ENCODE data around the gene PLAA.

The PLAA gene

DNA sequence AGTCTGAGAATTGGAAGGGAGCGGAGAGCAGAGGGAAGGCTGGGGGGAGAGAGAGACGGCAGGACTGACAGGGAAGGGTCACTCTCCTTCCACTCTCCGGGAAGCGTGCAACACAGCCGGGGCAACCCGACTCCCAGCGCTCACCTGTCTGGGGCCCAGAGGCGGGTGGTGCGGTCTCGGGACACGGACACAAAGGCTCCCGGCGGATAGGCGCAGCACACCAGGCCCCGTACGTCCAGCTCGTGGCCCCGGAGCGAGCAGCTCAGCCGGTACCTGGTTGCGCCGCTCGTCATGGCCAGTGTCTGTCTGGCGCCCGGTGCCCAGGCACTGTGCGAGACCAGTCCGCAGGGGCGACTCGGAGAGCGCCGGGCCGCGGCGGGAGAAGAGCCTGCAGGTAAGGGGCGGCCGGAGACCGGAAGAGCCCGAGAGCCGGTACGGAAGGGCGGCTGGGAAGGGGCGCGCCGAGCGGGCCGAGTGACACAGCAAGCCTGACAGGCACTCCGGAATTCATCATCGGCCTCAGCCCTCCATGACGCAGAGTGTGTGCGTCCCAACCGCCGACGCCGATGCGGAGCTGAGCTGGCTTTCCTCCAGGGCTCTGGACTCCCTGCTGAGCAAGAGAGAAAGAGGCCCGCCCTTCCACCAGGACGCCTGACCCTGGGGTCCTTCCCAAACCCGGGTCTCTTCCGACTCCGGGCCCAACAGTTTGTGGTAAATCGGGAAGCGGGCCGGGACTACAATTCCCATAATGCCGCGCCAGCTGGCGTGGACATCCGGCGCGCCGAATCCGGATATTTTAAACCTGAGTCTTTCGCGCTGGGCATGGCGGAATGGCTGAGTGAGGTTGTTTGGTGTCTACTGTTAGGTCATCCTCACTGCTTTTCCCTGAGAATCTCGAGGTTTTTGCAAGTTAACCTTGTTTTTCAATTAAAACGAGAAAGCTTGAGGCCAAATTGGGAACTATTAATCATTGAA is at the start of gene PLAA:
TSS of gene PLAA (minus strand) at position 490 of the 975 bp plus-strand sequence. CDS start at position 293, 197 bp downstream.
- TF ChIP-seq, protein P1, sequence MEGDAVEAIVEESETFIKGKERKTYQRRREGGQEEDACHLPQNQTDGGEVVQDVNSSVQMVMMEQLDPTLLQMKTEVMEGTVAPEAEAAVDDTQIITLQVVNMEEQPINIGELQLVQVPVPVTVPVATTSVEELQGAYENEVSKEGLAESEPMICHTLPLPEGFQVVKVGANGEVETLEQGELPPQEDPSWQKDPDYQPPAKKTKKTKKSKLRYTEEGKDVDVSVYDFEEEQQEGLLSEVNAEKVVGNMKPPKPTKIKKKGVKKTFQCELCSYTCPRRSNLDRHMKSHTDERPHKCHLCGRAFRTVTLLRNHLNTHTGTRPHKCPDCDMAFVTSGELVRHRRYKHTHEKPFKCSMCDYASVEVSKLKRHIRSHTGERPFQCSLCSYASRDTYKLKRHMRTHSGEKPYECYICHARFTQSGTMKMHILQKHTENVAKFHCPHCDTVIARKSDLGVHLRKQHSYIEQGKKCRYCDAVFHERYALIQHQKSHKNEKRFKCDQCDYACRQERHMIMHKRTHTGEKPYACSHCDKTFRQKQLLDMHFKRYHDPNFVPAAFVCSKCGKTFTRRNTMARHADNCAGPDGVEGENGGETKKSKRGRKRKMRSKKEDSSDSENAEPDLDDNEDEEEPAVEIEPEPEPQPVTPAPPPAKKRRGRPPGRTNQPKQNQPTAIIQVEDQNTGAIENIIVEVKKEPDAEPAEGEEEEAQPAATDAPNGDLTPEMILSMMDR (IDR thresholded peaks at IDR 0.05): no peak

DNA sequence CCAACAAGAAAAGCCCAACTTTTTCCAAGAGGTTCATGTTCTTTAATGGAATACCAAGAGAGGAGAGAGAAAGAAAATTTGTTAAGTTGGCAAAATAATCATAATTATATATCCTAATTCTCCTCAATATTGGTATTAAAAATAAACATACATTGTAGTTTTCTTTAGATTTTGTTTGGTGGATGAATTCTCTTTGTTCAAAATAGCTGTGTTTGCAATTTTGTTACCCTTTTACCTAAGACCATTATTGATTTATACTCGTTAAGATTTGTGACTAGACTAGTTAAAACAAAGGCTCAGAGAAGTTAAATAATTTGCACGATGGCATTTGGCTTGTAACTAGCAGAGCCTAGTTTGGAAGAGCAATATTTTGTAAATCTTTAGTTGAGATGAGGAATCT is 48.8 kb upstream of the PLAA start:
- TF ChIP-seq, protein P1 (IDR thresholded peaks at IDR 0.05): no peak

DNA sequence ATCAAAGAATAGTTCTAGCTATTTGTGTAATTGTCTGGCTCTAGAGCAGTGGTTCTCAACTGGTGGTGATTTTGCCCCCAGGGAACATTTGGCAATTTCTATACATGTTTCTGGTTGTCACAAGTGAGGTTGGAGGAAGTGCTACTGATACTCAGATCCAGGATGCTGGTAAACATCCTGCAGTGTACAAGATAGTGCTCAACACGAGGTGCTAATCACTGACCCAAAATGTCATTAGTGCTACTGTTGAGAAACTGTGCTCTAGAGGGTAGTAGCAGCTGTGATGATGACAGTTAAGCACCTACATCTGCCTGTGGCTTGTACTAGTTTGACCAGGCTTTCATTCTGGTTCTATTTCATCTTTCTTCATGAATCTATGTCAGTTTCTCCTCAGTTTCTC is 36.3 kb upstream of the PLAA start:
- TF ChIP-seq, protein P1 (IDR thresholded peaks at IDR 0.05): no peak

DNA sequence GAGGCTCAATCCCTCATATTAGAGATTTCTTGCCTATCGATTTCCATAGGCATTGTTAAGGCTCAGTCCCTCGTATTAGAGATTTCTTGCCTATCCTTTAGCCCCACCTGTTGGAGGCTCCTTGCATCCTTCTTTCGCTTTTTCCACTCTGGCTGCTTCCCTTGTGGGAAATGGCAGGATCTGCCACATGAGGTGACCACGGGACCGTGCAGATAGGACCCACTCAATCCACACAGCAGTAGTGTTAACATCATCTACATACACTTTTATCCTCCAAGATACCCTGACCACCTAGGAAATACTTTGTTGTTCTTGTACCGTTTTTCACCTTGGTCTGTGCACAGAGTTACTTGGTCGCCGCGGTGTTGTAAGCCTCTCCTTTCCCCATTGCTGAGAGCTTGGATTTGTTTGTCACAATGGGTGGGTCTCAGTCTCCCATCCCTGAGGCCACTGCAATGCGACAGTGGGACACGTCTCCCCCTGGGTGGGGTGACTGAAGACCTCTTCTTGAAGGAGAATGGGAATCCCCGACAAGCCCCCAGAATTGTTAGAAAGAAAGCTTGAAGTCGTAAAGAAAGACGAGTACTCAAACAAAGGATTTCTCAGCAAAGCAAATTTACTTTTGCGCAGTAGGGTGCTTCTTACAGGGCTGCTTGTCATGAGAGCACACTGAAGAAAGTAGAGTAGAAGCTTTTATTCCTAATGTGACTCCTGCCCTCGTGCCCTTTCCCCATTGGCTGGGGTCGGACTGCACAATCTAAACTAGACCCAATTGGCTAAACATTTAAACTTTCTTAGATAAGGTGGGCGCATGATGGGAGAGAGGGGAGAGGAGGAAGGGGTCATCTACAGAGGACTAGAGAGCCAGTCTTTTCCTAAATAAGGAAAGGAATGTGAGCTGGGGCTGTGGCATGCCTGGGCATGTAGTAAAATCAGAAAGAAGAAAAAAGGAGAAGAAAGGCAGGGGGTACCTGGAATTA is 29.0 kb upstream of the PLAA start:
- TF ChIP-seq, protein P1 (IDR thresholded peaks at IDR 0.05): peak; percentile 25; the same call in 1 of the 2 replicates

DNA sequence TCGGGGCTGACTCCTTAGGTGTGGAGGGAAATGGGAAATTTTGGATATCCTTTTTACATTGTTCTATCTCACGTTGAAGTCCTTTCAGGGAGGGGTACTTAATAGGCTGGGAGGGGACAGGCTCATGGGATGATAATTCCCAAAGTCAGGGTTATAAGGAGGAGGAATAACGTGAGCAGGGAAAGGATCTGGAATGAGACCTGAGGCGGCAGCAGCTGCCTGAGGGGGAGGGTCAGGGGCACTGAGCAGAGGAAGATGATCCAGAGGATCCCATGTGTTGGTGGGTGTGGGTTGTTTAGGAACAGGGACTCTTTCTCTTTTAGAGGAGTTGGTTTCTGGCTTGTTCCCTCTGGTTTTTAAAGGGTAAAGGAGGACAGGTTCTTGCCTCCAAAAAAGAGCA is 27.9 kb upstream of the PLAA start:
- TF ChIP-seq, protein P1 (IDR thresholded peaks at IDR 0.05): no peak

DNA sequence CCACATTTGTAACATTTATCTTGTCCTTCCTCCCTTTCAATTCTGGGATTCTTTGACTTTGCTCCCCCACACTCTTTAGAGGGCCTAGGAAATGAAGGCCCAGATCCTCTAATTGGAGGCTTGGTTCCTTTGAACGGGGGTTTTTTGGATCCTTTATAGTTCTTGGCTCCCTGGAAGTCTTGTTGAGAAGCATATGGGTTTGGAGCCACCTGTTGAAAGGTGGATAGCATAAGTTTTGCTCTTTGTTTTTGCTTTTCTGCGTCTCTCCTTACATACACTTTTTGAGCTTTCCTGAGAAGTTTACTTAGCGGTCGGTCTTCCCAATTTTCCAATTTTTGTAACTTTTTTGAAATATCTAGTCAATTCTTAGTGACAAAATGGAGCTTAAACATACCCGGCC is 26.9 kb upstream of the PLAA start:
- TF ChIP-seq, protein P1 (IDR thresholded peaks at IDR 0.05): no peak

DNA sequence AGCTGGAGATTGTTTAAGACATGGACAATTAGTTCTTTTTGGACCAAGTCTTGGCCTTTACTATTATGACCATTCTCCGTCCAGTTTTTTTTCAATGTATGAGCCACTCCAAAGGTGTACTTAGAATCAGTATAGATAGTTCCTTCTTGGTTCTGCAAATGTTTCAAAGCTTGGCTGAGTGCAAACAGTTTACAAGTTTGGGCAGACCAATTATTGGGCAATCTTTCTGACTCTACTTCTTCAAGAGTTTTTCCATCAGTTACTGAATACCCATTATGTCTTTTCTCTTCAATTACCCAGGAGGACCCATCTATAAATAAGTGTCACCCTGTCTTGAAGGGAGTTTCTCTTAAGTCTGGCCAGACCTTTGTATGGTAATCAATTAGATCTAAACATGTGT is 24.7 kb upstream of the PLAA start:
- TF ChIP-seq, protein P1 (IDR thresholded peaks at IDR 0.05): no peak
